ENCODE measurements around the gene C1orf52. TPM values are rescaled to one million over a fixed set of nuclear protein-coding genes. Genes with fewer than 3 reads are reported as not detected.

Gene C1orf52
- polyA plus RNA-seq, 3 donors from 2014 or later = 13.9 to 29.2 (median 19.9) TPM

DNA sequence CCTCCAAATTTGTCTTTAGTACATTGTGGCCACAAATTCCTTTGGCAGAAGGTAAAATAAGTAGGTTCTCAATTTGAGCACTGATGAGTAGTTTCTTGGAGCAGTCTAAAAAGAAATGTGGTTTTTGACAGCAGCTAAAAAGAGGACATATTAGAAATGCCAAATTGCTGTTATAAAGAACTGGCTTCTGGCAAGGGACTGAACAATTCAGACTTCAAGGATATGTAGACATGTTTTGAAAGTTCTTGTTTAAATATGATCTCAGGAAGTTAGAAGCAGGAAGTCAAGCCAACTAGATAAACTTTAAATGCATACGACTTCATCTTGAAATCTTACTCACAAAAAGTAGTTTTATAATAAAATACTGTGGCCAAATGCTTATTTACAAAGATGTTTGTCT lies 18.8 kb downstream of the C1orf52 start:
- no peaks in the 10 kb centered on the region for H3K36me3 Mint-ChIP-seq
- no peak overlapping the region for H3K4me3 Mint-ChIP-seq
- H3K9me3 Mint-ChIP-seq = no peaks in the 10 kb centered on the region
- no peak overlapping the region for H3K27ac Mint-ChIP-seq
- DNase-seq = no peak
- H3K4me1 Mint-ChIP-seq = no peaks in the 10 kb centered on the region
- peaks cover 0 to 4% (median 0%) of the 10 kb centered on the region in 3 donors for H3K27me3 Mint-ChIP-seq (ENCODE audit: low read depth in 3 of 3)

DNA sequence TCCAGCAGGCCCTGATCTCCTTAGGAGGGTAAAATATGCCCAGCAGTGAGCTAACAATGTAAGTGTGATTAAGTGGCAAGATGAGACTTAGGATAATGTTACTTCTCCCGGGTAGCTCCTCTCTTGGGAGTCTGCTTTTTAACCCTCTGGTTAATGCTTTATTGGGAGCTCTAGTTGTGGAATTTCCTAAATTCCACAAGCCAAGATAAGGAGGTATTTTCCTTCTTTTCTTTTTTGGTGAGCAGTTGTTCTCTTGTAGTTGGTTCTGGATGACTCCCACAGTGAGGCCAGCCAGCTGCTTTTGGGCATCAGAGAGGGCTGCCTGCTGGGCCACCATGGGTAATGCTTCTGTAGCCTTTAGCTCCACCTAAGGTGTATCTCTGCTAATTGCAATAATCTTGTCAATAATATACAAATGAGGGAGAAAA lies 19.3 kb downstream of the C1orf52 start:
- Mint-ChIP-seq H3K27ac (no peak overlapping the region), H3K9me3 (no peaks in the 10 kb centered on the region), H3K36me3 (no peaks in the 10 kb centered on the region), H3K27me3 (ENCODE audit: low read depth in 3 of 3) (peaks cover 0 to 4% (median 0%) of the 10 kb centered on the region in 3 donors), H3K4me1 (no peaks in the 10 kb centered on the region), H3K4me3 (no peak overlapping the region)
- no peak for DNase-seq

DNA sequence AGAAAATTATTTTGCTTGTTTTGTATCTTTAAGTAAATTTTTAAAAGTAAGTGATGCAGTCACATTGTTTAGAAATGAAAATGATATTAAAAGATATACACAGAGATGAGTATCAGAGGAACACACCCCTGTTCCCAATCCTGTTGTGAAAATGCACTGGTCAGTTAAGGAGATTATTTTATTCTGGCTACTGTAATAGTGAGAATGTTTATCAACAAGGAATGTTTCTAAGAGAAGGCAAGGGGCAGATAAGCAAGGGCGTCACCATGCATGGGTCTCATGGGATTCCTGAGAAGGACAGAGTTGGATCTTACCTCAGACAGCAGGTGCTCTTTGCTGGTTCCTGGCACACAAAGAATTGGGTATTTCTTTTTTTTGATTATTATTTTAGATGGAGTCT lies 21.8 kb downstream of the C1orf52 start:
- H3K4me1 Mint-ChIP-seq = no peaks in the 10 kb centered on the region
- no peak for DNase-seq
- no peaks in the 10 kb centered on the region for H3K36me3 Mint-ChIP-seq
- peaks cover 0 to 10% (median 0%) of the 10 kb centered on the region in 3 donors for H3K27me3 Mint-ChIP-seq (ENCODE audit: low read depth in 3 of 3)
- H3K9me3 Mint-ChIP-seq = no peaks in the 10 kb centered on the region
- H3K4me3 Mint-ChIP-seq = no peak overlapping the region
- H3K27ac Mint-ChIP-seq = no peak overlapping the region

DNA sequence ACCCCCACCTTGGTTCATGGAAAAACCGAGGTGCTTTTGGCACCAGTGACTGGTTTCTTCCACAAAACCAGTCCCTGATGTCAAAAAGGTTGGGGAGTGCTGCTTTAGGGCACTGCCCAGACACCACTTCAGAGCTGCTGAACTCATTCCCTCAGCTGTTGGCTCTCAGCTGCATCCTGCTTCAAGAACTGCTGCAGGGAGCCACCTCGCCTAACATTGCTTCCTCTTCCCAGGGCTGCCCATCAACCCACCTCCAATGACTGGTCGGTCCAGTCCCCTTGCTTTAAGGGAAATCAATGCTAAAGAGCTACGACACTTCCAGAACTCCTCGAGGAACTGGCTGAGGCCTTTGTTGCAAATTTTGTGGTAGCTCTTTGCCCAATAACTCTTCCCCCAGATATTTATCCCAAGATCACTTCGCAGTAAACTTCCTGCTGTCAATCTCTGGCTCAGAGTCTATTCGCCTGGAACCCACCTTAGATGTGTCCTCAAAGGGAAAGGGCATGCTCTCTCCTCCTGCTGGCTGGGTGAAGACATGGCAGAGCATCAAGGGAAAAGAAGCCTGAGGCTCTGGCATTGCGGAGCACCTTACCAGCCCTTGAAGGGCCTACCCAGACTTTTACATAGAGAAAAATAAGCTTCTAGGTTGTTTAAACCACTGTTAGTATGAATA lies 29.0 kb downstream of the C1orf52 start:
- Mint-ChIP-seq H3K4me1 (no peaks in the 10 kb centered on the region), H3K4me3 (no peak overlapping the region), H3K27me3 (ENCODE audit: low read depth in 3 of 3) (peaks cover 0 to 11% (median 2%) of the 10 kb centered on the region in 3 donors), H3K9me3 (no peaks in the 10 kb centered on the region), H3K27ac (no peak overlapping the region), H3K36me3 (no peaks in the 10 kb centered on the region)
- DNase-seq = no peak

DNA sequence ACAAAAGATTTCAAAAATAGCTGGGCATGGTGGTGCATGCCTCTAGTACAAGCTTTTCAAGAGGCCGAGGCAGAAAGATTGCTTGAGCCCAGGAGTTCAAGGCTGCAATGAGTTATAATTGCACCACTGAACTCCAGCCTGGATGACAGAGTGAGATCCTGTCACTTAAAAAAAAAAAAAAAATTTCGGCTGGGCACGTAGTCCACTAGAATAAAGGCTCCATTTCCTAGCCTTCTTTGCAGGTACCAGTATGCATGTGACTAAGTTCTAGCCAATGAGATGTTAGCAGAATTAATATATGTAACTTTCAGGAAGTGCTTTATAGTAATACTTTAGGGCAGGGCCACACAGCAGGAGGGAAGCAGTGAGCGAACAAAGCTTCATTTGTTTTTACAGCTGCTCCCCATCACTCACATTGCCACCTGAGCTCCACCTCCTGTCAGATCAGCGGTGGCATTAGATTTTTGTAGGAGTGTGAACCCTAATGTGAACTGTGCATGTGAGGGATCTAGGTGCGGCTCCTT lies 29.8 kb downstream of the C1orf52 start:
- H3K4me3 Mint-ChIP-seq = no peak overlapping the region
- H3K9me3 Mint-ChIP-seq = no peaks in the 10 kb centered on the region
- no peaks in the 10 kb centered on the region for H3K4me1 Mint-ChIP-seq
- no peak for DNase-seq
- no peaks in the 10 kb centered on the region for H3K36me3 Mint-ChIP-seq
- H3K27me3 Mint-ChIP-seq (ENCODE audit: low read depth in 3 of 3) = peaks cover 0 to 11% (median 2%) of the 10 kb centered on the region in 3 donors
- H3K27ac Mint-ChIP-seq = no peak overlapping the region

DNA sequence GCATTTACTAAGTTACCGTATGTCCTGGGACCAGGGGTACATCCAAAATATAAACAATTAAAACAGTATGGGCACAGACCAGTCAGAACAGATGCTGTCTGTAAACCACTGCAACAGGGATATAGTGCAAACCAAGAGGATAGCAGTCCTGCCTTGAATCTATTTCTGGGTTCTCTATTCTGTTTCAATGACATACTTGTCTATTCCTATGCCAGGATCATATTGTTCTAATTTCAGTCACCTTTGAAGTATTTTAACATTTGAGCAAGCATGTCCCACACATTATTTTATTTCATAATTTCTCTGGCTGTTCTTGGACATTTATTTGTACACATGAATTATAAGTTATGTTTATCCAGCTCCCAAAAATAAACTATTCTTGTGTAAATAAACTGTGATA lies 30.5 kb downstream of the C1orf52 start:
- Mint-ChIP-seq H3K27me3 (ENCODE audit: low read depth in 3 of 3) (peaks cover 0 to 9% (median 2%) of the 10 kb centered on the region in 3 donors), H3K27ac (no peak overlapping the region), H3K4me1 (no peaks in the 10 kb centered on the region), H3K36me3 (no peaks in the 10 kb centered on the region), H3K4me3 (no peak overlapping the region), H3K9me3 (no peaks in the 10 kb centered on the region)
- DNase-seq = no peak

DNA sequence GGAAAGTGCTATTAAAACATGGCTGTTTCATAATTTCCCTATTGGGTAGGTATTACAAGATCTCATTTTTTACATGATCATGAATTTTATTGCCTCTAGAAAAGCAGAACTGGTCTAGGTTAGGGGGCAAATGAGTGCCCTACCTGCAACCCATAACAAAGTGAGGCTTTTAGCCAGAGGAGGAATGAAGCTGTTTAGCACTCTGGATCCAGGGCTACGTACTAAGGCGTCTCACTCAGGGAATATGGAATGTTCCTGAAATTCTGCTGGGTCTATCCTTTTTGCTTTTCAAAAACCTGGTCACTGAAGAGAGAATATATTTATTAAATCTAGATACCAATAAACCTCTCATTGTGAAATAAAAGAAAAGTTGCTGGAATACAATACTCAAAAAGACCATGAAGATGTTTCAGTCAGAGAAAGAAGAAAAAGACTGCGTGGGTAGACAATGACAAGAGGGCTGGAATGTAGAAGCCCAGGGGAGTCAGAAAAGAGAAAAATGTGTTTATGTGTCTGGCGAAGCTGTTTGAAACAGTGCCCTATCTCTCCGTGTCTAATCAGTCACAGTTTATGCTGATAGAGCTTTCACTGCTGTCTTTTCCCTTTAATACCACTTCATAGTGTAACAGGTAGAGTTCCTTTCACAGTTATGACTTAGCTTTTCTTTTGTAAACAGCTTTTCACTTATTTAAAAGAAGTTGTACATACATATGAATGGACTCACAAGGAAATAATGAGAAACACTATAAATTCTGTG lies 33.7 kb downstream of the C1orf52 start:
- no peak overlapping the region for H3K4me3 Mint-ChIP-seq
- peaks cover 0 to 2% (median 0%) of the 10 kb centered on the region in 6 donors for H3K9me3 Mint-ChIP-seq
- DNase-seq = no peak
- H3K27me3 Mint-ChIP-seq (ENCODE audit: low read depth in 3 of 3) = peaks cover 1 to 9% (median 2%) of the 10 kb centered on the region in 3 donors
- H3K36me3 Mint-ChIP-seq = no peaks in the 10 kb centered on the region
- H3K27ac Mint-ChIP-seq = no peak overlapping the region
- H3K4me1 Mint-ChIP-seq = no peaks in the 10 kb centered on the region

DNA sequence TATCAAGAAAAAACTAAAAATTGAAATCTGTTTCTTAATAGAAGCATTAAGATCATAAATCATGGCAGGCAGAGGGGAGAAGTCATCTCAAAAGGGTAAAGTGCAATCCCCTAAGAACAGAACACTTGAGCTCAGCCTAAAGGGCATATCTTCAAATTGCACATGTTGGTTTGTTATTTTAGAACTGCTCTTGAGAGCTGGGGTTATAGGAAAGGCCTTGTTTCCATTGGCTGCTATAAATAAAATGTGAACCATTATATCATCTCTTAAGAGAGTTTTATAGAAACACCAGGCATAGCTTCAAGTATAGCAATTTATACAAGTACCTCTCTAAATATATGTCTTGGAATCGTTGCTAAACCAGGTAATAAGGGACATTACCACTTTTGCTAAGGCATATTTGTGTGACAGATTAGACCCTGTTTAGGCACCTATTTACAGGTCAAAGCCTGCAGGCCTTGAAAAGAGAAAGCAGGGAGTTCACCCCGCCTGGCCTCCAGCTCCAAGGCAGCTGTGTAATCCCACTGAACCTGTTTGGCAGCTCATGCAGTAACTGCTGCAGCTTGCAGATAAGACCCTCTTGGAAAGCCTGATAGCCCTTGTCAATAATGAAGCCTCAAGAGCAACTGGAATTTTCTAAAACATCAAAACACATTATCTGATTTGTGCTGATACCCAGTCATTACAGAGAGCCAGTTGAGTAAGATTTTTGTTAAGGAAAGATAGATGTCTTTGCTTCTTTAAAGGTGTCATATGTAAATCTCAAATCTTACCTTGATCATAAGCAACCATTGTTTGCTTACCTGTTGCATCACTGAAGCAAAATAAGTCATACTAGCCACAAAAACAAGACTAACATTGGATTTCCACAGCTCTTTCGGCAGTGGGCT lies 34.5 kb downstream of the C1orf52 start:
- H3K4me1 Mint-ChIP-seq = no peaks in the 10 kb centered on the region
- DNase-seq = no peak
- H3K27me3 Mint-ChIP-seq (ENCODE audit: low read depth in 3 of 3) = peaks cover 1 to 15% (median 2%) of the 10 kb centered on the region in 3 donors
- no peak overlapping the region for H3K27ac Mint-ChIP-seq
- H3K4me3 Mint-ChIP-seq = no peak overlapping the region
- H3K36me3 Mint-ChIP-seq = no peaks in the 10 kb centered on the region
- H3K9me3 Mint-ChIP-seq = peaks cover 0 to 2% (median 0%) of the 10 kb centered on the region in 6 donors

DNA sequence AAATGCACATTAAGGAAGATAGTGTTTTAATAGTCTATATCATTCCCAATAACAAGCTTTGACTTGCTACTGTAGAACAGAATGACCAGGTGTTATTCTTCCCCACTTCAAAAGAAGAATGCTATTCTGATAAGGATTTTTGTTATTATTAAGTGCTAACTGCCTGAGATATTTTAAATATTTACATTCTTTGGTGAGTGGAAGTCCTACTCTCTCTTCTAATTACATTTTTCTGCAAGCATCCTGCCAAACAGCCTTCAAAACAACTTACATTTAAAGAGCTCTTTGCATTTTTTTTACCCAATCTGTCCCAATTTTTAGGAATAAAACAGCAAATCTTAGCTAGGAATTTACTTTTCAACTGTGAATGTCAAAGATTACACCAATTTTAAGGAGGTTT lies 35.2 kb downstream of the C1orf52 start:
- H3K4me1 Mint-ChIP-seq = no peaks in the 10 kb centered on the region
- no peak overlapping the region for H3K4me3 Mint-ChIP-seq
- H3K27me3 Mint-ChIP-seq (ENCODE audit: low read depth in 3 of 3) = peaks cover 2 to 15% (median 3%) of the 10 kb centered on the region in 3 donors
- H3K9me3 Mint-ChIP-seq = peaks cover 0 to 2% (median 0%) of the 10 kb centered on the region in 6 donors
- DNase-seq = no peak
- no peak overlapping the region for H3K27ac Mint-ChIP-seq
- H3K36me3 Mint-ChIP-seq = no peaks in the 10 kb centered on the region

DNA sequence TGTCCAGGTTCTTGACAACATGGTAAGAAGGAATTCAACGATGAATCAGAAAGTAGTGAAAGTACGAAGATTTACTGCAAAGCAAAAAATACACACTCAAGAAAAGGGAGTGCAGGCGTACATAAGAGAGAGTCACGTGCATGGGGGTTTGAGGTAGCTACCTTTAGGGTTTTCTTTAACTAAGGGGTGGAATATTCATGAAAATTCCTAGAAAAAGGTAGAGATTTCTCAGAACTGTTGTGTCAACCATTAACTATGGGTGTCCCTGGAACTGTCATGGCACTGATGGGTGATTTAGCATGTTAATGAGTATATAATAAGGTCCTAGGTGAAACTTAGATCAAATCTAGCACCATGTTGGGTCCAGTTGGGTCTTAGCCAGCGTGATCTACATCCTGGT lies 36.1 kb downstream of the C1orf52 start:
- Mint-ChIP-seq H3K4me3 (no peak overlapping the region), H3K27ac (no peak overlapping the region), H3K36me3 (no peaks in the 10 kb centered on the region), H3K9me3 (peaks cover 0 to 2% (median 0%) of the 10 kb centered on the region in 6 donors), H3K4me1 (no peaks in the 10 kb centered on the region), H3K27me3 (ENCODE audit: low read depth in 3 of 3) (peaks cover under 1 to 15% (median 6%) of the 10 kb centered on the region in 3 donors)
- DNase-seq = no peak

DNA sequence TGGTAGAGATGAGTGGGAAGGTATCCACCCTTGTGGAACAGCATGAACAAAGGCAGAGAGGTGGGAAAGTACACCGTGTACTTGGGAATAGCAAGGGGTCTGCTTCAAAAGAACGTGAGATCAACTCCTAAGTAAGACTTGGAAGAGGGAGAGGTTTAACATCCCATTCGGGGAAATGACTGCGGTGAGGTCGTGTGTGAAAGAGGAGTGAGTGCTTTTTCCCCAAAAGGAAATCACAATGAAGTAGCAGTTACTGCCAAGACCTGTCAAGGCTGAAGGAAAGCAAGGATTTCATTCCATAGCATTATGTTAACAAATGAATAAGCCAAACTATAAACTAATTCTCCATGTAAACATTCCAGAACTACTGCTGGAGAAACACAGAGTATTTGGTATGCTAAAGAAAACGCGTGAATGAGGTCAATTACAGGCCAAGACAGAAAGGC lies 38.7 kb downstream of the C1orf52 start:
- Mint-ChIP-seq H3K9me3 (peaks cover 0 to 2% (median 0%) of the 10 kb centered on the region in 6 donors), H3K4me3 (no peak overlapping the region), H3K4me1 (no peaks in the 10 kb centered on the region), H3K27me3 (ENCODE audit: low read depth in 3 of 3) (peaks cover 3 to 15% (median 9%) of the 10 kb centered on the region in 3 donors), H3K27ac (no peak overlapping the region), H3K36me3 (no peaks in the 10 kb centered on the region)
- DNase-seq = no peak

DNA sequence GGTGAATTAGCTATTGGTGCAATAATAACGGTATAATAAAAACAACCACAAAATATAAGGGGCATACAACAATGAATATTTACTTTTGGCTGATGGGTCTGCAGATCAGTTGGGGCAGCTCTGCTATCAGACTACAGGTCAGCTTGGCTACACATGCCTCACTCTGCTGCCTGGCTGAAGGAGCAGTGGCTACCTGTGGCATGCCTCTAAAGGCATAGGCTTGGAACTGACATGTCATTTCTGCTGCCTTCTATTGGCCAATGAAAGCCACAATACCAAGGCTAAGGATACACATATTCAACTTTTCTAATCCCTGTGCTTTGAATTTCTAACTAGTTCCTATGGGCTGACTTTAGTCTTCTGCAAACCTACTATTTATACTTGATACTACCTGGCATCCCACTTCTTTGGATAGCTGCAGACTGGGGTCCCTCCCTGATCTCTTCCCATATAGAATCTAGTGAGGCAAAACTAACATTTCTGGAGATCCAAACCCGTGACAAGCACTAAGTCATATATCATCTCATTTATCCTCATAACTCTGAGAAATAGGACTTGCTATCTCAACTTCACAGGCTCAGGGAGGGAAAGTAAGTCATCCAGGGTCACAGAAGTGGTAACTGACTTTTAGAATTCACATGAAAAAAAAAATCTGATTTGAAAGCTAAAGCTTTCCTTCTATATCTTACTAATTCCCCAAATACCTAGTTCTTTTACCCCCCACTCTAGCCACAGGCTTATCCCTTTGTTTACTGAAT lies 39.4 kb downstream of the C1orf52 start:
- no peak overlapping the region for H3K27ac Mint-ChIP-seq
- no peak for DNase-seq
- H3K4me1 Mint-ChIP-seq = no peaks in the 10 kb centered on the region
- no peaks in the 10 kb centered on the region for H3K36me3 Mint-ChIP-seq
- H3K27me3 Mint-ChIP-seq (ENCODE audit: low read depth in 3 of 3) = peaks cover 3 to 17% (median 9%) of the 10 kb centered on the region in 3 donors
- no peak overlapping the region for H3K4me3 Mint-ChIP-seq
- peaks cover 0 to 2% (median 0%) of the 10 kb centered on the region in 6 donors for H3K9me3 Mint-ChIP-seq

DNA sequence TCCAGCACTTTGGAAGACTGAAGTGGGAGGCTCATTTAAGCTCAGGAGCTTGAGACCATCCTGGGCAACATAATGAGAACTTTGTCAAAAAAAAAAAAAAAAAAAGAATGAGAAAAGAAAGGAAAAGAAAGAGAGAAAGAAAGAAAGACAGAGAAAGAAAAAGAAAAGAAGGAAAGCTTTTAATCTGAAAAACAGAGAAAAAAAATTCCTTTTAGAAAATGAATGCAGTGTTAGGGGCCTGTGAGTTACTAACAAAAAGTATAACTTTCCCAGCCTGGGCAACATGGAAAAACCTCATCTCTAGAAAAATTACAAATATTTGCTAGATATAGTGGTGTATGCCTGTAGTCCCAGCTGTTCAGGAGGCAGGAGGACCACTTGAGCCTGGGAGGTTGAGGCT lies 42.8 kb downstream of the C1orf52 start:
- Mint-ChIP-seq H3K4me3 (no peak overlapping the region), H3K4me1 (no peaks in the 10 kb centered on the region), H3K36me3 (no peaks in the 10 kb centered on the region), H3K27me3 (ENCODE audit: low read depth in 3 of 3) (peaks cover 3 to 13% (median 7%) of the 10 kb centered on the region in 3 donors), H3K9me3 (no peaks in the 10 kb centered on the region), H3K27ac (no peak overlapping the region)
- DNase-seq = no peak
